ENCODE results near the gene RGS9. TPM values are rescaled to one million over a fixed set of nuclear protein-coding genes. Genes with fewer than 3 reads are reported as not detected.

Gene RGS9
- total RNA-seq, 1 experiment from 2014 or later: 1.8 TPM

GRCh38 chr17:65103431-65103830 lies 33.7 kb upstream of the RGS9 start:
- H3K36me3 ChIP-seq (ENCODE audit: insufficient read depth, low read length, poor library complexity, severe bottlenecking): no peaks in the 10 kb centered on the region
- DNase-seq (ENCODE audit: low spot score): no peak
- peaks cover 15% of the 10 kb centered on the region for H3K4me1 ChIP-seq (ENCODE audit: insufficient read depth, low read length, poor library complexity, severe bottlenecking)
- POLR2A ChIA-PET (ENCODE audit: low non-redundant PET): interaction anchor here (0.6 kb wide), 1 partner anchor 35 kb away, joined by 4 read pairs; no protein-coding TSS in a partner anchor
- CTCF ChIA-PET: no interaction called here
- BruUV-seq (replicated peaks): no TSS peak
- intact Hi-C loops (cut with micrococcal nuclease; ENCODE audit: unreplicated experiment): no loop called here
- H3K4me3 ChIP-seq (ENCODE audit: low read depth, low read length, poor library complexity, severe bottlenecking): no peak overlapping the region
- TF ChIP-seq CTCF (conservative IDR thresholded peaks at IDR 0.05; ENCODE audit: low read depth, low read length) (no peak), EZH2 (IDR thresholded peaks at IDR 0.05; ENCODE audit: borderline replicate concordance, low read depth, low read length, poor library complexity, severe bottlenecking) (no peak)
- H3K27me3 ChIP-seq (replicated peaks; ENCODE audit: insufficient read depth, low read depth, low read length, poor library complexity): no peaks in the 10 kb centered on the region
- H3K27ac ChIP-seq (ENCODE audit: low read depth, low read length, poor library complexity, severe bottlenecking): no peak overlapping the region
- no peaks in the 10 kb centered on the region for H3K9me3 ChIP-seq (ENCODE audit: low read depth, low read length, poor library complexity, severe bottlenecking)

GRCh38 chr17:65103896-65104295 lies 33.3 kb upstream of the RGS9 start:
- no peaks in the 10 kb centered on the region for H3K36me3 ChIP-seq (ENCODE audit: insufficient read depth, low read length, poor library complexity, severe bottlenecking)
- no peaks in the 10 kb centered on the region for H3K9me3 ChIP-seq (ENCODE audit: low read depth, low read length, poor library complexity, severe bottlenecking)
- BruUV-seq (replicated peaks): no TSS peak
- H3K4me1 ChIP-seq (ENCODE audit: insufficient read depth, low read length, poor library complexity, severe bottlenecking): peaks cover 15% of the 10 kb centered on the region
- no peaks in the 10 kb centered on the region for H3K27me3 ChIP-seq (replicated peaks; ENCODE audit: insufficient read depth, low read depth, low read length, poor library complexity)
- ChIA-PET POLR2A (ENCODE audit: low non-redundant PET) (interaction anchor here (0.6 kb wide), 1 partner anchor 34 kb away, joined by 4 read pairs; no protein-coding TSS in a partner anchor), CTCF (interaction anchor here (0.6 kb wide), 1 partner anchor 19 kb away, joined by 6 read pairs; no protein-coding TSS in a partner anchor)
- intact Hi-C loops (cut with micrococcal nuclease; ENCODE audit: unreplicated experiment): no loop called here
- peak; percentile 23 for DNase-seq (ENCODE audit: low spot score)
- TF ChIP-seq EZH2 (IDR thresholded peaks at IDR 0.05; ENCODE audit: borderline replicate concordance, low read depth, low read length, poor library complexity, severe bottlenecking): no peak
- no peak for TF ChIP-seq CTCF (conservative IDR thresholded peaks at IDR 0.05; ENCODE audit: low read depth, low read length)
- H3K4me3 ChIP-seq (ENCODE audit: low read depth, low read length, poor library complexity, severe bottlenecking): no peak overlapping the region
- H3K27ac ChIP-seq (ENCODE audit: low read depth, low read length, poor library complexity, severe bottlenecking): no peak overlapping the region

GRCh38 chr17:65104541-65104940 lies 32.6 kb upstream of the RGS9 start:
- intact Hi-C loops (cut with micrococcal nuclease; ENCODE audit: unreplicated experiment): no loop called here
- Histone ChIP-seq H3K4me1 (ENCODE audit: insufficient read depth, low read length, poor library complexity, severe bottlenecking) (peaks cover 15% of the 10 kb centered on the region), H3K9me3 (ENCODE audit: low read depth, low read length, poor library complexity, severe bottlenecking) (no peaks in the 10 kb centered on the region), H3K27me3 (replicated peaks; ENCODE audit: insufficient read depth, low read depth, low read length, poor library complexity) (no peaks in the 10 kb centered on the region), H3K27ac (ENCODE audit: low read depth, low read length, poor library complexity, severe bottlenecking) (no peak overlapping the region), H3K36me3 (ENCODE audit: insufficient read depth, low read length, poor library complexity, severe bottlenecking) (no peaks in the 10 kb centered on the region), H3K4me3 (ENCODE audit: low read depth, low read length, poor library complexity, severe bottlenecking) (no peak overlapping the region)
- CTCF ChIA-PET: interaction anchor here (0.6 kb wide), 1 partner anchor 18 kb away, joined by 6 read pairs; no protein-coding TSS in a partner anchor
- TF ChIP-seq EZH2 (IDR thresholded peaks at IDR 0.05; ENCODE audit: borderline replicate concordance, low read depth, low read length, poor library complexity, severe bottlenecking): no peak
- TF ChIP-seq CTCF (conservative IDR thresholded peaks at IDR 0.05; ENCODE audit: low read depth, low read length): no peak
- DNase-seq (ENCODE audit: low spot score): no peak
- POLR2A ChIA-PET (ENCODE audit: low non-redundant PET): no interaction called here
- BruUV-seq (replicated peaks): no TSS peak
